Tibial artery (tissue), 4 donors: ENCODE data around the gene ATF7IP.
"Not testable (repeated sequence)": the region's sequence is repeated elsewhere in the genome, so short reads cannot be mapped to it uniquely, and the experiment has no call there.

ENCODE experiments used
- DNase-seq, 2 donors: peaks; one replicate each; pipeline ENCODE4 v3.0.0-alpha.2; 2019
- H3K27ac ChIP-seq, 2 donors: fragments of 200-600 bp; sonication (generic) in 1 of 2; 1 replicate in 1 of 2; 2 replicates in 1 of 2; pipeline ENCODE4 v1.5.1; 2018 to 2019; ENCODE audit warnings: mild to moderate bottlenecking in 1 of 2
- H3K27me3 ChIP-seq, 2 donors: fragments of 200-600 bp; sonication (generic) in 1 of 2; one replicate each; pipeline versions ENCODE4 v1.5.1 to v1.6.0; 2016 to 2019
- H3K36me3 ChIP-seq, 3 donors: fragments of 200-600 bp; sonication (generic) in 2 of 3; one replicate each; pipeline ENCODE4 v1.5.1; 2016 to 2019; ENCODE audit warnings: mild to moderate bottlenecking in 2 of 3
- H3K4me1 ChIP-seq, 4 donors: fragments of 200-600 bp; sonication (generic) in 2 of 4; 1 replicate in 3 of 4; 2 replicates in 1 of 4; pipeline ENCODE4 v1.5.1; 2016 to 2019
- H3K4me3 ChIP-seq, 2 donors: fragments of 200-600 bp; sonication (generic) in 1 of 2; 1 replicate in 1 of 2; 2 replicates in 1 of 2; pipeline ENCODE4 v1.5.1; 2018 to 2019; ENCODE audit warnings: mild to moderate bottlenecking in 2 of 2
- H3K9me3 ChIP-seq, 3 donors: fragments of 200-600 bp; sonication (generic) in 1 of 3; one replicate each; pipeline ENCODE4 v1.5.1; 2016 to 2019
- CTCF ChIP-seq, 2 experiments: fragments of 200-600 bp in 1 of 2; fragments of 450-650 bp in 1 of 2; IDR thresholded peaks; one replicate each; pipeline ENCODE4 v1.5.1; 2017 to 2019; ENCODE audit warnings: antibody characterized with exemption in 2 of 2, mild to moderate bottlenecking in 1 of 2, moderate library complexity in 1 of 2
- intact Hi-C: fragments of 100-400 bp; cut with DNase I; formaldehyde crosslinking; loops from one replicate; pipeline ENCODE4 v1.15.0; 2023; ENCODE audit warnings: low total_unique reads

The ATF7IP gene

GRCh38 chr12:14403293-14403692 lies 37.8 kb downstream of the ATF7IP start:
- no peak for TF ChIP-seq CTCF (IDR thresholded peaks at IDR 0.05)
- intact Hi-C loops, result no loop called here
- H3K9me3 ChIP-seq, result peaks cover 4 to 22% (median 11%) of the 10 kb centered on the region in 3 donors
- H3K4me1 ChIP-seq, result peaks cover 0 to 36% (median 10%) of the 10 kb centered on the region in 4 donors
- no peaks in the 10 kb centered on the region for H3K27me3 ChIP-seq
- no peaks in the 10 kb centered on the region for H3K36me3 ChIP-seq
- no peak for DNase-seq
- H3K4me3 ChIP-seq, result no peak overlapping the region
- H3K27ac ChIP-seq, result peak overlapping the region; percentile 19 to 49

GRCh38 chr12:14403711-14404196 lies 38.3 kb downstream of the ATF7IP start:
- Histone ChIP-seq H3K27me3 (no peaks in the 10 kb centered on the region), H3K36me3 (no peaks in the 10 kb centered on the region), H3K4me3 (no peak overlapping the region), H3K4me1 (peaks cover 0 to 40% (median 11%) of the 10 kb centered on the region in 4 donors), H3K27ac (peak overlapping the region; percentile 19 to 49), H3K9me3 (peaks cover 4 to 20% (median 10%) of the 10 kb centered on the region in 3 donors)
- no peak for TF ChIP-seq CTCF (IDR thresholded peaks at IDR 0.05)
- intact Hi-C loops, result no loop called here
- no peak for DNase-seq

GRCh38 chr12:14405407-14405806 lies 39.9 kb downstream of the ATF7IP start:
- H3K27ac ChIP-seq, H3K9me3 ChIP-seq, H3K4me3 ChIP-seq, H3K36me3 ChIP-seq, H3K27me3 ChIP-seq, DNase-seq, intact Hi-C loops: not testable (repeated sequence)
- peaks cover 0 to 48% (median 18%) of the 10 kb centered on the region in 4 donors for H3K4me1 ChIP-seq

- H3K36me3 ChIP-seq, result no peaks in the 10 kb centered on the region
- H3K9me3 ChIP-seq, result no peaks in the 10 kb centered on the region
- no peak for TF ChIP-seq CTCF (IDR thresholded peaks at IDR 0.05)
- intact Hi-C loops, result no loop called here
- H3K27ac ChIP-seq, result peak overlapping the region in 1 of 2 donors; percentile 22
- DNase-seq, result no peak
- H3K4me1 ChIP-seq, result peaks cover 0 to 60% (median 20%) of the 10 kb centered on the region in 4 donors
- peak overlapping the region in 1 of 2 donors; percentile 6 for H3K4me3 ChIP-seq
- no peaks in the 10 kb centered on the region for H3K27me3 ChIP-seq
Observed at GRCh38 chr12:14408208-14408607, 42.7 kb downstream of the ATF7IP start.

- intact Hi-C loops, result no loop called here
- H3K27me3 ChIP-seq, result no peaks in the 10 kb centered on the region
- H3K27ac ChIP-seq, result no peak overlapping the region
- H3K36me3 ChIP-seq, result no peaks in the 10 kb centered on the region
- H3K9me3 ChIP-seq, result no peaks in the 10 kb centered on the region
- peaks cover 0 to 57% (median 20%) of the 10 kb centered on the region in 4 donors for H3K4me1 ChIP-seq
- no peak overlapping the region for H3K4me3 ChIP-seq
- TF ChIP-seq CTCF (IDR thresholded peaks at IDR 0.05), result no peak
- no peak for DNase-seq
Observed at GRCh38 chr12:14410177-14410576, 44.7 kb downstream of the ATF7IP start.

- no peak for DNase-seq
- TF ChIP-seq CTCF (IDR thresholded peaks at IDR 0.05), result no peak
- Histone ChIP-seq H3K36me3 (no peaks in the 10 kb centered on the region), H3K27me3 (no peaks in the 10 kb centered on the region), H3K9me3 (no peaks in the 10 kb centered on the region), H3K4me3 (no peak overlapping the region), H3K27ac (no peak overlapping the region), H3K4me1 (peaks cover 0 to 60% (median 21%) of the 10 kb centered on the region in 4 donors)
- intact Hi-C loops, result no loop called here
Observed at GRCh38 chr12:14410841-14411569, 45.5 kb downstream of the ATF7IP start.
